Immature natural killer cell (primary cell): ENCODE results near the gene KRT76. TPM values are rescaled to one million over a fixed set of nuclear protein-coding genes. Genes with fewer than 3 reads are reported as not detected.
"Not testable (repeated sequence)": the region's sequence is repeated elsewhere in the genome, so short reads cannot be mapped to it uniquely, and the experiment has no call there.

Source experiments
- DNase-seq, 3 donors: peaks; one replicate each; pipeline ENCODE4 v3.0.0; 2022; ENCODE audit warnings: mixed read lengths in 1 of 3
- H3K27ac Mint-ChIP-seq, 6 donors: one replicate each; pipeline ENCODE4 v1.8.0; 2020; ENCODE audit warnings: mixed read lengths in 6 of 6, mild to moderate bottlenecking in 5 of 6, inconsistent platforms in 4 of 6, moderate library complexity in 3 of 6
- H3K27me3 Mint-ChIP-seq, 3 donors: one replicate each; pipeline ENCODE4 v1.8.0; 2020 to 2021; ENCODE audit warnings: low read depth in 3 of 3, mild to moderate bottlenecking in 3 of 3, mixed read lengths in 3 of 3, moderate library complexity in 3 of 3, inconsistent platforms in 1 of 3
- H3K36me3 Mint-ChIP-seq, 3 donors: one replicate each; pipeline ENCODE4 v1.8.0; 2020; ENCODE audit warnings: mixed read lengths in 3 of 3, inconsistent platforms in 2 of 3, mild to moderate bottlenecking in 2 of 3
- H3K4me1 Mint-ChIP-seq, 2 donors: one replicate each; pipeline ENCODE4 v1.8.0; 2020; ENCODE audit warnings: inconsistent platforms in 2 of 2, mild to moderate bottlenecking in 2 of 2, mixed read lengths in 2 of 2, moderate library complexity in 1 of 2
- H3K4me3 Mint-ChIP-seq, 5 donors: one replicate each; pipeline ENCODE4 v1.8.0; 2020; ENCODE audit warnings: mild to moderate bottlenecking in 5 of 5, mixed read lengths in 5 of 5, inconsistent platforms in 3 of 5, moderate library complexity in 3 of 5
- H3K9me3 Mint-ChIP-seq, 6 donors: one replicate each; pipeline ENCODE4 v1.8.0; 2020; ENCODE audit warnings: mild to moderate bottlenecking in 6 of 6, mixed read lengths in 6 of 6, inconsistent platforms in 4 of 6, moderate library complexity in 3 of 6
- polyA plus RNA-seq, 3 donors: library from polyadenylated mRNA; unstranded; fragments of 300-500 nt; fragmentation: Illumina TruSeq; gene quantifications; one replicate each; pipeline ENCODE4 v1.2.3, GENCODE V29; 2021

KRT76 gene
- polyA plus RNA-seq, 3 donors from 2014 or later: not detected

- no peak overlapping the region for H3K27ac Mint-ChIP-seq
- no peak for DNase-seq
- no peaks in the 10 kb centered on the region for H3K4me1 Mint-ChIP-seq
- peaks cover 3 to 17% (median 6%) of the 10 kb centered on the region in 3 donors for H3K27me3 Mint-ChIP-seq
- no peak overlapping the region for H3K4me3 Mint-ChIP-seq
- H3K36me3 Mint-ChIP-seq: no peaks in the 10 kb centered on the region
- H3K9me3 Mint-ChIP-seq: peaks cover 8 to 39% (median 18%) of the 10 kb centered on the region in 6 donors
Measured at GRCh38 chr12:52759695-52760094, 17.4 kb downstream of the KRT76 start.

GRCh38 chr12:52759218-52759617, 17.9 kb downstream of the KRT76 start:
- Mint-ChIP-seq H3K27ac (no peak overlapping the region), H3K4me3 (no peak overlapping the region), H3K36me3 (no peaks in the 10 kb centered on the region), H3K27me3 (peaks cover 3 to 17% (median 6%) of the 10 kb centered on the region in 3 donors), H3K9me3 (peaks cover 8 to 39% (median 18%) of the 10 kb centered on the region in 6 donors), H3K4me1 (no peaks in the 10 kb centered on the region)
- no peak for DNase-seq

DNA sequence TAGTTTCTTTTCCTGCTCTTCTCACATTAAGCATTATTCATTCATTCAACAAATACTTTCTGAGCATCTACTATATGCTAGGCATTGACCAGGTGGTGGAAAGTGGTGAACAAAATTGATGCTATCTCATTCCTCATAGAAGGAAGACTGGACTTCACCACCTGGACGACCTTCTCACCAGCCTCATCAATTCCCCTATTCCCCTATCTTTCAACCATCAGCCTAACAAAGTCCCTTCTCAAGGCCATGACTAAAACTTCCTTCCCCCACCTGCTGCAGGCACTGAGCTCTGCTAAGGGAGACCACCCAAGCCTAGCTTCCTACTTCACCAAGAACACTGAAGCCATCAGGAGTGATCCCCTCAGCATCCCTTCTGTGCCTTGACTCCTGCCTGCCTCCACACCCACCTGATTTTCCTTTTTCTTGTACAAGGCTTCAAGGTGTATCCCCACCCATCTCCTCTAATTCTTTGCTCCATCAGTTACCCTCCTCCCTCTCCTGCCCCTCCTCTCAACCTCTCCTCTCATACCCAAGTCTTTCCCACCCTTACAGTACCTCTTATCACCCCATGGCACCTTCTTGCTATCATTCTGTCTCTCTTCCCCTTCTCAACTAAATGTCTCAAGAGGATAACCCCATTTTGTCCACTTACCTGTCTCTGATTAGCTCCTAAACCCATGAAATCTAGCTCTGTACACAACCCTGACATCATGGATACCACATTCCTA, 19.5 kb downstream of the KRT76 start:
- DNase-seq: no peak
- Mint-ChIP-seq H3K4me3 (no peak overlapping the region), H3K27ac (no peak overlapping the region), H3K27me3 (peaks cover 3 to 13% (median 6%) of the 10 kb centered on the region in 3 donors), H3K36me3 (no peaks in the 10 kb centered on the region), H3K9me3 (peaks cover 8 to 31% (median 18%) of the 10 kb centered on the region in 6 donors), H3K4me1 (no peaks in the 10 kb centered on the region)

- Mint-ChIP-seq H3K27ac (no peak overlapping the region), H3K4me1 (no peaks in the 10 kb centered on the region), H3K9me3 (peaks cover 5 to 20% (median 14%) of the 10 kb centered on the region in 6 donors), H3K27me3 (peaks cover 3 to 13% (median 7%) of the 10 kb centered on the region in 3 donors), H3K4me3 (no peak overlapping the region), H3K36me3 (no peaks in the 10 kb centered on the region)
- no peak for DNase-seq
Measured at GRCh38 chr12:52756281-52756960, 20.7 kb downstream of the KRT76 start.

DNA sequence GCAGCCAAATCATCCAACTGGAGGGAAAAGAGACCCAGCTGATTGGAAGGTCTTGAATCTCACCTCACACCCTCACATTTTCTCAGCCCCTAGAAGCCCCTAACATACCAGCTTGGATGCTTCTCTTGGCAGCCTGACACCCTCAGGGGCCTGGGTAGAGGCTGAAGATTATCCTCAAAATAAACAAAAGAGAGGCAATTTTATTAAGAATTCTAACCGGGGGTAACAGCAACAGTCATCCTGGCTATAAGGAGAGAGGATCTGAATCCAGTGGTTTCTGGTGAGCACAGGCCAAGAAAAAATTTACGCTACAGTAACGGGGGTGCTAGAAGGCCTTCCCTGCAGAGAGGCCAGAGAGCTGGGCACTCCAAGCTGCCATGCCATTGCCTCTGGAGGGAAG, 21.6 kb downstream of the KRT76 start:
- peaks cover 2 to 11% (median 7%) of the 10 kb centered on the region in 6 donors for H3K9me3 Mint-ChIP-seq
- no peak for DNase-seq
- H3K27me3 Mint-ChIP-seq: peaks cover 3 to 13% (median 7%) of the 10 kb centered on the region in 3 donors
- no peaks in the 10 kb centered on the region for H3K36me3 Mint-ChIP-seq
- H3K27ac Mint-ChIP-seq: peak overlapping the region in 1 of 6 donors; percentile 37
- no peak overlapping the region for H3K4me3 Mint-ChIP-seq
- no peaks in the 10 kb centered on the region for H3K4me1 Mint-ChIP-seq

DNA sequence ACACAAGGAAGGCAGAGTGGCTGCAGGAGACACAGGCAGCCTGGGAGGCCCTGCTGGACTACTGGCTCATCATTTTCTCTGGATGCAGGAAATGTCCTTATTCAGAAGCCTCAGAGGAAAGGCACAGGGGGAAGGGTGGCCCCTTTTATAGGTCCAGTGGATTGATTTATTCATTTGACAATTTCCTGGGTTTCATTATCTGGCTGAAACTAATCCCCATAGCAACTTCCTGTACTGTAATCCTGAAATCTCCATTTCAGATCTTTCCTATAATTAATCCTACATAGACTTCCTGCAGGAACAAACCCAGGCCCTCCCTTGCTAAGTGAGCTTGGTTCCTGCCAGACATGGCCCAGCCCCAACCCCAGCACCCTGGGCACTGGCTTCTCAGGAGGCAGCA, 23.0 kb downstream of the KRT76 start:
- Mint-ChIP-seq H3K27me3 (peaks cover 3 to 8% (median 7%) of the 10 kb centered on the region in 3 donors), H3K4me3 (no peak overlapping the region), H3K36me3 (no peaks in the 10 kb centered on the region), H3K4me1 (no peaks in the 10 kb centered on the region), H3K27ac (no peak overlapping the region), H3K9me3 (peaks cover 0 to 3% (median 0%) of the 10 kb centered on the region in 6 donors)
- no peak for DNase-seq

DNA sequence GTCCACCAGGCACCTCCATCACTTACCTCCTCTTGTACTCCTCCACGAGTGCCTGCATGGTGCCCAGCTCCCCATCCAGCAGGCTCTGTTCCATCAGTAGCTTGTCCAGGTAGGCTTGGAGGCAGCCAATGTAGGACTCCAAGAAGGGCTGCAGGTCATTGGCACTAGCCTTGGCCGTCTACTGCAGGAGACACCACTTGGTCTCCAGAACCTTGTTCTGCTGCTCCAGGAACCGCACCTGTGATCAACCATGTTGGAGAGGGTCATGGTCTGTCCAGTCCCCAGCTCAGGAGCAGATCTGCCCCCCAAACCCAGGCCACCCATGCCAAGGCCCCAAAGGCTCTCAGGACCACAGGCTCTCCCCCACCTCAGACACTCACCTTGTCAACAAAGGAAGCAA, 23.9 kb downstream of the KRT76 start:
- H3K36me3 Mint-ChIP-seq: no peaks in the 10 kb centered on the region
- no peaks in the 10 kb centered on the region for H3K4me1 Mint-ChIP-seq
- peaks cover 2 to 7% (median 3%) of the 10 kb centered on the region in 3 donors for H3K27me3 Mint-ChIP-seq
- no peak overlapping the region for H3K27ac Mint-ChIP-seq
- no peak overlapping the region for H3K4me3 Mint-ChIP-seq
- no peaks in the 10 kb centered on the region for H3K9me3 Mint-ChIP-seq
- no peak for DNase-seq

- no peaks in the 10 kb centered on the region for H3K36me3 Mint-ChIP-seq
- H3K4me3 Mint-ChIP-seq: no peak overlapping the region
- no peak overlapping the region for H3K27ac Mint-ChIP-seq
- no peaks in the 10 kb centered on the region for H3K4me1 Mint-ChIP-seq
- no peaks in the 10 kb centered on the region for H3K9me3 Mint-ChIP-seq
- H3K27me3 Mint-ChIP-seq: peaks cover 2 to 10% (median 3%) of the 10 kb centered on the region in 3 donors
- no peak for DNase-seq
Measured at GRCh38 chr12:52752516-52752915, 24.6 kb downstream of the KRT76 start.

- Mint-ChIP-seq H3K9me3 (no peaks in the 10 kb centered on the region), H3K27ac (no peak overlapping the region), H3K27me3 (peaks cover 2 to 10% (median 3%) of the 10 kb centered on the region in 3 donors), H3K36me3 (no peaks in the 10 kb centered on the region), H3K4me3 (no peak overlapping the region), H3K4me1 (no peaks in the 10 kb centered on the region)
- no peak for DNase-seq
Measured at GRCh38 chr12:52751795-52752194, 25.4 kb downstream of the KRT76 start.

DNA sequence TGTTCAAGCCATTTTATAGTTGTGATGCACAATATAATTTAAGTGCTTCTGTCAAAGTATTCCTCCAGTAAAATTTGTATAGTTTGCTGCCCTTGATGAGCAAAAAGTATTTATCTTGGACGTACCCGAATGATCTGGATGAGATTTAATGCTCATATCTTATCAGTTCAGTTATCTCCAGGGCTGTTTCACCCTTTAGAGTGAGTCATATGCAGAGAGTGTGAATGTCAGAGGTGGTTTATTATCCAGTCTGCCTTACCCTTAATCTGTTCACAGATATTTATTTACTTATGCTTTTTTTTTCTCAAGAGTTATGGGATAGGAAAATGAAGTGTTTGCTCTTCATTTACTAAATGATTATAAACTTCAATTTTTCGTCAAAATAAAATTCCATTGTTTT, 26.6 kb downstream of the KRT76 start:
- H3K9me3 Mint-ChIP-seq, H3K27ac Mint-ChIP-seq, H3K36me3 Mint-ChIP-seq, H3K4me1 Mint-ChIP-seq, H3K27me3 Mint-ChIP-seq, H3K4me3 Mint-ChIP-seq, DNase-seq: not testable (repeated sequence)

- Mint-ChIP-seq H3K9me3 (no peaks in the 10 kb centered on the region), H3K27ac (no peak overlapping the region), H3K27me3 (peaks cover 0 to 5% (median under 1%) of the 10 kb centered on the region in 3 donors), H3K4me3 (no peak overlapping the region), H3K36me3 (no peaks in the 10 kb centered on the region), H3K4me1 (no peaks in the 10 kb centered on the region)
- no peak for DNase-seq
Measured at GRCh38 chr12:52749827-52750226, 27.3 kb downstream of the KRT76 start.

- DNase-seq: no peak
- H3K27ac Mint-ChIP-seq: no peak overlapping the region
- H3K27me3 Mint-ChIP-seq: peaks cover under 1 to 4% (median 4%) of the 10 kb centered on the region in 3 donors
- no peaks in the 10 kb centered on the region for H3K9me3 Mint-ChIP-seq
- no peak overlapping the region for H3K4me3 Mint-ChIP-seq
- H3K36me3 Mint-ChIP-seq: no peaks in the 10 kb centered on the region
- no peaks in the 10 kb centered on the region for H3K4me1 Mint-ChIP-seq
Measured at GRCh38 chr12:52748578-52748977, 28.6 kb downstream of the KRT76 start.

GRCh38 chr12:52745554-52745953, 31.6 kb downstream of the KRT76 start:
- H3K36me3 Mint-ChIP-seq: no peaks in the 10 kb centered on the region
- H3K4me3 Mint-ChIP-seq: no peak overlapping the region
- no peaks in the 10 kb centered on the region for H3K9me3 Mint-ChIP-seq
- no peak for DNase-seq
- H3K27me3 Mint-ChIP-seq: peaks cover 5 to 15% (median 7%) of the 10 kb centered on the region in 3 donors
- H3K4me1 Mint-ChIP-seq: no peaks in the 10 kb centered on the region
- no peak overlapping the region for H3K27ac Mint-ChIP-seq

- peaks cover 7 to 15% (median 10%) of the 10 kb centered on the region in 3 donors for H3K27me3 Mint-ChIP-seq
- H3K27ac Mint-ChIP-seq: no peak overlapping the region
- H3K36me3 Mint-ChIP-seq: no peaks in the 10 kb centered on the region
- no peaks in the 10 kb centered on the region for H3K4me1 Mint-ChIP-seq
- DNase-seq: no peak
- no peaks in the 10 kb centered on the region for H3K9me3 Mint-ChIP-seq
- H3K4me3 Mint-ChIP-seq: no peak overlapping the region
Measured at GRCh38 chr12:52744493-52745156, 32.5 kb downstream of the KRT76 start.
